Stimulated activated CD4-positive, alpha-beta T cell treated with anti-CD3 and anti-CD28 coated beads, Interleukin-15, amount 100 ng/mL, for 48 hours (primary cell): ENCODE results near the gene NLRX1.
"Not testable (repeated sequence)": the region's sequence is repeated elsewhere in the genome, so short reads cannot be mapped to it uniquely, and the experiment has no call there.

Source experiments
- DNase-seq, 2 donors: peaks; one replicate each; pipeline ENCODE4 v3.0.0-alpha.2; 2020; ENCODE audit warnings: low read depth in 2 of 2

NLRX1 gene

GRCh38 chr11:119168471-119169281 lies at the start of gene NLRX1:
TSS of gene NLRX1 (plus strand) at chr11:119168725. CDS start at chr11:119171404, 2,679 bp downstream.
- peak; percentile 80 to 85 for DNase-seq

- DNase-seq, result no peak
Measured at GRCh38 chr11:119118946-119119345, 49.6 kb upstream of the NLRX1 start.

- no peak for DNase-seq
Measured at GRCh38 chr11:119120639-119121007, 47.9 kb upstream of the NLRX1 start.

- peak; percentile 99 to 100 for DNase-seq
Measured at GRCh38 chr11:119121008-119121810, 47.3 kb upstream of the NLRX1 start, which contains the start of gene HINFP. TSS of gene HINFP (plus strand) at chr11:119121580. CDS start at chr11:119126945, 5,365 bp downstream.

- DNase-seq, result no peak
Measured at GRCh38 chr11:119121811-119122124, 46.8 kb upstream of the NLRX1 start.

GRCh38 chr11:119125821-119126220 lies 42.7 kb upstream of the NLRX1 start:
- no peak for DNase-seq

GRCh38 chr11:119126675-119127268 lies 41.8 kb upstream of the NLRX1 start:
- DNase-seq, result no peak

GRCh38 chr11:119130662-119131061 lies 37.9 kb upstream of the NLRX1 start:
- no peak for DNase-seq

- no peak for DNase-seq
Measured at GRCh38 chr11:119134389-119134978, 34.0 kb upstream of the NLRX1 start.

- not testable (repeated sequence) for DNase-seq
Measured at GRCh38 chr11:119139276-119139675, 29.2 kb upstream of the NLRX1 start.

GRCh38 chr11:119144825-119145486 lies 23.6 kb upstream of the NLRX1 start:
- peak in 1 of 2 donors; percentile 9 for DNase-seq

GRCh38 chr11:119145551-119145950 lies 23.0 kb upstream of the NLRX1 start:
- DNase-seq, result no peak

GRCh38 chr11:119147604-119148333 lies 20.8 kb upstream of the NLRX1 start:
- no peak for DNase-seq

- DNase-seq, result no peak
Measured at GRCh38 chr11:119148720-119149017, 19.9 kb upstream of the NLRX1 start.

- DNase-seq, result peak in 1 of 2 donors; percentile 11
Measured at GRCh38 chr11:119149018-119149785, 19.3 kb upstream of the NLRX1 start, which contains the start of gene ABCG4. TSS of gene ABCG4 (plus strand) at chr11:119149052. CDS start at chr11:119149966, 914 bp downstream.

- no peak for DNase-seq
Measured at GRCh38 chr11:119149786-119150275, 18.7 kb upstream of the NLRX1 start.

- DNase-seq, result no peak
Measured at GRCh38 chr11:119152043-119152442, 16.5 kb upstream of the NLRX1 start.

- no peak for DNase-seq
Measured at GRCh38 chr11:119152604-119153003, 15.9 kb upstream of the NLRX1 start.

- no peak for DNase-seq
Measured at GRCh38 chr11:119153049-119153818, 15.3 kb upstream of the NLRX1 start.
